Cardiac muscle cell (in vitro differentiated cells and primary cell): ENCODE measurements around the gene COLGALT1. TPM values are rescaled to one million over a fixed set of nuclear protein-coding genes. Genes with fewer than 3 reads are reported as not detected.
A peak's percentile ranks its signal among the peaks of the same experiment; 100 is the strongest.
"Not testable (repeated sequence)": the region's sequence is repeated elsewhere in the genome, so short reads cannot be mapped to it uniquely, and the experiment has no call there.

Experiments used
- DNase-seq, 2 donors: peaks; one replicate each; pipeline versions ENCODE4 v3.0.0 to v3.0.0-alpha.2; 2010 to 2017; ENCODE audit warnings: low read depth in 1 of 2, low spot score in 1 of 2
- H3K27ac ChIP-seq: fragments of 200-600 bp; sonication (generic); 2 replicates; pipeline ENCODE4 v1.5.1; 2016
- H3K27me3 ChIP-seq: fragments of 200-600 bp; sonication (generic); 2 replicates; pipeline ENCODE4 v1.6.0; 2016; ENCODE audit warnings: control low read depth
- H3K36me3 ChIP-seq: fragments of 200-600 bp; sonication (generic); 2 replicates; pipeline ENCODE4 v1.5.1; 2016; ENCODE audit warnings: control low read depth
- H3K4me1 ChIP-seq: fragments of 200-600 bp; sonication (generic); 2 replicates; pipeline ENCODE4 v1.8.1; 2017; ENCODE audit warnings: low read depth, mild to moderate bottlenecking, mixed run types
- H3K4me3 ChIP-seq: fragments of 200-600 bp; sonication (generic); 2 replicates; pipeline ENCODE4 v1.5.1; 2016; ENCODE audit warnings: mild to moderate bottlenecking
- H3K9me3 ChIP-seq: fragments of 200-600 bp; sonication (generic); 2 replicates; pipeline ENCODE4 v1.5.1; 2017; ENCODE audit warnings: low read depth, mild to moderate bottlenecking, control low read depth
- CTCF ChIP-seq: IDR thresholded peaks from 2 replicates; pipeline ENCODE4 v1.5.1; 2012; ENCODE audit warnings: low read depth, mild to moderate bottlenecking, low read length
- polyA plus RNA-seq: library from polyadenylated mRNA; unstranded; fragments of >200 nt; fragmentation: Nextera tagmentation; extraction: Ambion mirVana; gene quantifications from 2 replicates; pipeline ENCODE4 v1.2.1, GENCODE V29; 2016
- total RNA-seq: library from RNA; depleted of rRNA; stranded (reverse); fragments of >200 nt; gene quantifications from 2 replicates; pipeline ENCODE4 v1.2.3, GENCODE V29; 2016

Gene COLGALT1
- total and polyA plus RNA-seq, 2 experiments from 2014 or later, result 41.1 to 93.5 TPM

- Histone ChIP-seq H3K4me3 (no peak overlapping the region), H3K4me1 (no peaks in the 10 kb centered on the region), H3K27me3 (no peaks in the 10 kb centered on the region), H3K27ac (no peak overlapping the region), H3K36me3 (no peaks in the 10 kb centered on the region), H3K9me3 (no peaks in the 10 kb centered on the region)
- no peak for TF ChIP-seq CTCF
- no peak for DNase-seq
Observed at GRCh38 chr19:17548145-17548544, 7.3 kb upstream of the COLGALT1 start.

GRCh38 chr19:17549085-17549740, 6.2 kb upstream of the COLGALT1 start:
- H3K27me3 ChIP-seq, result no peaks in the 10 kb centered on the region
- DNase-seq, result no peak
- H3K27ac ChIP-seq, result no peak overlapping the region
- H3K9me3 ChIP-seq, result no peaks in the 10 kb centered on the region
- no peak overlapping the region for H3K4me3 ChIP-seq
- no peak for TF ChIP-seq CTCF
- no peaks in the 10 kb centered on the region for H3K36me3 ChIP-seq
- H3K4me1 ChIP-seq, result no peaks in the 10 kb centered on the region

- Histone ChIP-seq H3K27me3 (no peaks in the 10 kb centered on the region), H3K36me3 (no peaks in the 10 kb centered on the region), H3K9me3 (no peaks in the 10 kb centered on the region), H3K4me1 (no peaks in the 10 kb centered on the region), H3K4me3 (no peak overlapping the region), H3K27ac (no peak overlapping the region)
- no peak for DNase-seq
- TF ChIP-seq CTCF, result no peak
Observed at GRCh38 chr19:17550076-17550667, 5.3 kb upstream of the COLGALT1 start.

- H3K36me3 ChIP-seq, H3K27me3 ChIP-seq, H3K27ac ChIP-seq, H3K4me1 ChIP-seq, DNase-seq, H3K4me3 ChIP-seq, H3K9me3 ChIP-seq: not testable (repeated sequence)
Observed at GRCh38 chr19:17552735-17553134, 2.7 kb upstream of the COLGALT1 start.

GRCh38 chr19:17553256-17553655, 2.2 kb upstream of the COLGALT1 start:
- TF ChIP-seq CTCF, result no peak
- Histone ChIP-seq H3K27ac (peak overlapping the region; percentile 17), H3K4me1 (no peaks in the 10 kb centered on the region), H3K36me3 (no peaks in the 10 kb centered on the region), H3K27me3 (no peaks in the 10 kb centered on the region), H3K9me3 (no peaks in the 10 kb centered on the region), H3K4me3 (no peak overlapping the region)
- DNase-seq, result peak in 1 of 2 donors; percentile 98

- peak overlapping the region; percentile 85 for H3K4me3 ChIP-seq
- H3K27ac ChIP-seq, result no peak overlapping the region
- no peak for TF ChIP-seq CTCF
- DNase-seq, result no peak
- peaks cover under 1% of the 10 kb centered on the region for H3K36me3 ChIP-seq
- H3K4me1 ChIP-seq, result no peaks in the 10 kb centered on the region
- no peaks in the 10 kb centered on the region for H3K9me3 ChIP-seq
- no peaks in the 10 kb centered on the region for H3K27me3 ChIP-seq
Observed at GRCh38 chr19:17554968-17555479, 425 bp upstream of the COLGALT1 start.
